Measurements from ENCODE around the gene NAA38.

DNA sequence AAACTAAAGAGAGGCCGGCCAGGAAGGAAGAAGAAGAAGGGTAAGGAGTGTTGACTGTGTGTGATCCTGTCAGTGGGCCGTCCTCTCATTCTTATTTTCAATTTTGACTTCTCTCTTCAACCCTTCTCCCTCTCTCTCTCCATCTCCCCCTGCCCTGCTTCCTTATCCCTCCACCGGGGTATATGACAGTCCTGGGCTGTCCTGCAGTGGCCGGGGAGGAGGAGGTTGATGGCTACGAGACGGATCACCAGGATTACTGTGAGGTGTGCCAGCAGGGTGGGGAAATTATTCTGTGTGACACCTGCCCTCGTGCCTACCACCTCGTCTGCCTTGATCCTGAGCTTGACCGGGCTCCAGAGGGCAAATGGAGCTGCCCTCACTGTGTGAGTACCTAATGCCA is 36.9 kb upstream of the NAA38 start:
- no peak for TF ChIP-seq CTCF (IDR thresholded peaks at IDR 0.05)
- TF ChIP-seq EZH2 (IDR thresholded peaks at IDR 0.05; ENCODE audit: borderline replicate concordance, insufficient read depth, low read depth, low read length, poor library complexity, severe bottlenecking), result no peak

Data from B cell (primary cell).